Stimulated activated CD4-positive, alpha-beta T cell treated with anti-CD3 and anti-CD28 coated beads, Interleukin-15, amount 100 ng/mL, for 1 hour (primary cell): ENCODE measurements around the gene PMM1.
"Not testable (repeated sequence)": the region's sequence is repeated elsewhere in the genome, so short reads cannot be mapped to it uniquely, and the experiment has no call there.

Source experiments
- DNase-seq, 2 donors: peaks; one replicate each; pipeline ENCODE4 v3.0.0-alpha.2; 2020; ENCODE audit warnings: low read depth in 1 of 2, low spot score in 1 of 2

PMM1 gene

GRCh38 chr22:41597635-41597953 is 8.0 kb upstream of the PMM1 start:
- no peak for DNase-seq

GRCh38 chr22:41596776-41597634 is 7.4 kb upstream of the PMM1 start:
- DNase-seq: peak in 1 of 2 donors; percentile 19

GRCh38 chr22:41595703-41596102 is 6.1 kb upstream of the PMM1 start:
- DNase-seq: no peak

- not testable (repeated sequence) for DNase-seq
Measured at GRCh38 chr22:41593336-41593960, 3.8 kb upstream of the PMM1 start.

- DNase-seq: no peak
Measured at GRCh38 chr22:41587347-41587723, 2.3 kb downstream of the PMM1 start.

- DNase-seq: no peak
Measured at GRCh38 chr22:41585898-41586297, 3.7 kb downstream of the PMM1 start.

GRCh38 chr22:41584881-41585280 is 4.8 kb downstream of the PMM1 start:
- no peak for DNase-seq

- DNase-seq: no peak
Measured at GRCh38 chr22:41582694-41583093, 6.9 kb downstream of the PMM1 start.

- no peak for DNase-seq
Measured at GRCh38 chr22:41579997-41580355, 9.7 kb downstream of the PMM1 start.

- no peak for DNase-seq
Measured at GRCh38 chr22:41579297-41579996, 10.2 kb downstream of the PMM1 start.

GRCh38 chr22:41578818-41579217 is 10.8 kb downstream of the PMM1 start:
- no peak for DNase-seq

- DNase-seq: no peak
Measured at GRCh38 chr22:41578114-41578513, 11.5 kb downstream of the PMM1 start.

GRCh38 chr22:41576877-41577276 is 12.8 kb downstream of the PMM1 start:
- DNase-seq: no peak

- no peak for DNase-seq
Measured at GRCh38 chr22:41575533-41575932, 14.1 kb downstream of the PMM1 start.

- DNase-seq: no peak
Measured at GRCh38 chr22:41574847-41575381, 14.7 kb downstream of the PMM1 start.

- no peak for DNase-seq
Measured at GRCh38 chr22:41573677-41574076, 16.0 kb downstream of the PMM1 start.

GRCh38 chr22:41572305-41572704 is 17.3 kb downstream of the PMM1 start:
- not testable (repeated sequence) for DNase-seq

GRCh38 chr22:41571786-41572185 is 17.9 kb downstream of the PMM1 start:
- no peak for DNase-seq

- no peak for DNase-seq
Measured at GRCh38 chr22:41570221-41570620, 19.4 kb downstream of the PMM1 start.

- DNase-seq: no peak
Measured at GRCh38 chr22:41568811-41569210, 20.8 kb downstream of the PMM1 start.

- no peak for DNase-seq
Measured at GRCh38 chr22:41567512-41567768, 22.2 kb downstream of the PMM1 start.

- no peak for DNase-seq
Measured at GRCh38 chr22:41565403-41566054, 24.1 kb downstream of the PMM1 start.
